ENCODE data around the gene EXOC3L1.

GRCh38 chr16:67233596-67233995, 43.7 kb upstream of the EXOC3L1 start:
- TF ChIP-seq POLR2AphosphoS5 (IDR thresholded peaks at IDR 0.05), result no peak
- TF ChIP-seq CTCF (IDR thresholded peaks at IDR 0.05), result no peak
- no peak for TF ChIP-seq EP300 (IDR thresholded peaks at IDR 0.05)
- no peak for TF ChIP-seq POLR2A (IDR thresholded peaks at IDR 0.05)
